GM23338 (cell line): ENCODE results near the gene ACD. TPM values are rescaled to one million over a fixed set of nuclear protein-coding genes. Genes with fewer than 3 reads are reported as not detected.

Experiments used
- ATAC-seq: fragments of 200-7000 bp; cut with Tn5 transposase; 3 replicates; pipeline ENCODE4 v1.9.1; 2020
- DNase-seq: peaks from one replicate; pipeline ENCODE4 v3.0.0-alpha.2; 2015; ENCODE audit warnings: low spot score
- H2AFZ ChIP-seq: fragments of 200-600 bp; sonication (generic); 2 replicates; pipeline ENCODE4 v1.8.0; 2016; ENCODE audit warnings: antibody characterized with exemption, mild to moderate bottlenecking, moderate library complexity
- H3F3A ChIP-seq: fragments of 200-600 bp; sonication (generic); replicated peaks from 2 replicates; pipeline ENCODE4 v1.8.0; 2017; ENCODE audit warnings: antibody characterized with exemption, mixed run types, low read depth
- H3K27ac ChIP-seq: fragments of 200-600 bp; sonication (generic); 2 replicates; pipeline ENCODE4 v1.6.1; 2016; ENCODE audit warnings: low read depth
- H3K27me3 ChIP-seq: fragments of 200-600 bp; sonication (generic); 2 replicates; pipeline ENCODE4 v1.8.0; 2016; ENCODE audit warnings: mild to moderate bottlenecking, mixed run types, moderate library complexity; ENCODE audit not compliant: insufficient read depth
- H3K36me3 ChIP-seq: fragments of 200-600 bp; sonication (generic); 2 replicates; pipeline ENCODE4 v1.8.0; 2016; ENCODE audit warnings: mild to moderate bottlenecking; ENCODE audit not compliant: insufficient read depth
- H3K4me1 ChIP-seq: fragments of 200-600 bp; sonication (generic); 2 replicates; pipeline ENCODE4 v1.8.0; 2016; ENCODE audit warnings: mild to moderate bottlenecking, moderate library complexity; ENCODE audit not compliant: insufficient read depth
- H3K4me2 ChIP-seq: fragments of 200-600 bp; sonication (generic); 2 replicates; pipeline ENCODE4 v1.7.1; 2017; ENCODE audit warnings: mixed run types
- H3K4me3 ChIP-seq: fragments of 200-600 bp; sonication (generic); 2 replicates; pipeline ENCODE4 v1.6.1; 2016; ENCODE audit warnings: mixed run types
- H3K79me2 ChIP-seq: fragments of 200-600 bp; sonication (generic); replicated peaks from 2 replicates; pipeline ENCODE4 v1.8.0; 2017; ENCODE audit warnings: mild to moderate bottlenecking; ENCODE audit not compliant: insufficient read depth
- H3K9me2 ChIP-seq: fragments of 200-600 bp; sonication (generic); 2 replicates; pipeline ENCODE4 v1.8.0; 2017; ENCODE audit not compliant: insufficient read depth
- H4K20me1 ChIP-seq: fragments of 200-600 bp; sonication (generic); replicated peaks from 2 replicates; pipeline ENCODE4 v1.8.0; 2017; ENCODE audit warnings: mild to moderate bottlenecking; ENCODE audit not compliant: insufficient read depth
- H3K27ac Mint-ChIP-seq: 2 replicates; pipeline ENCODE4 v1.8.0; 2020; ENCODE audit warnings: inconsistent platforms, mild to moderate bottlenecking, moderate library complexity, mixed read lengths
- H3K27me3 Mint-ChIP-seq: 3 replicates; pipeline ENCODE4 v1.8.0; 2022; ENCODE audit warnings: low read depth, mild to moderate bottlenecking, moderate library complexity, mixed read lengths, inconsistent platforms; ENCODE audit not compliant: insufficient read depth, poor library complexity
- H3K36me3 Mint-ChIP-seq: 3 replicates; pipeline ENCODE4 v1.8.0; 2021; ENCODE audit warnings: low read depth, mild to moderate bottlenecking, inconsistent platforms, moderate library complexity, mixed read lengths
- H3K4me1 Mint-ChIP-seq: 3 replicates; pipeline ENCODE4 v1.8.0; 2020; ENCODE audit warnings: mild to moderate bottlenecking, inconsistent platforms, mixed read lengths
- H3K4me3 Mint-ChIP-seq: 3 replicates; pipeline ENCODE4 v1.8.0; 2021; ENCODE audit warnings: moderate library complexity, mild to moderate bottlenecking, inconsistent platforms, mixed read lengths
- H3K9me3 Mint-ChIP-seq: 3 replicates; pipeline ENCODE4 v1.8.0; 2020; ENCODE audit warnings: moderate library complexity, mild to moderate bottlenecking, inconsistent platforms, mixed read lengths
- CTCF ChIP-seq, 2 experiments: fragments of 200-600 bp in 1 of 2; sonication (generic) in 1 of 2; conservative IDR thresholded peaks; 2 replicates each; pipeline versions ENCODE4 v1.5.1 to v1.6.1; 2016 to 2017; ENCODE audit warnings: antibody characterized with exemption in 2 of 2, low read depth in 2 of 2, mild to moderate bottlenecking in 2 of 2, moderate library complexity in 1 of 2
- EZH2 ChIP-seq: fragments of 200-600 bp; sonication (generic); IDR thresholded peaks from one replicate; pipeline ENCODE4 v1.8.0; 2017; ENCODE audit warnings: antibody characterized with exemption, mild to moderate bottlenecking, low read depth; ENCODE audit not compliant: unreplicated experiment
- EZH2phosphoT487 ChIP-seq: fragments of 200-600 bp; sonication (generic); IDR thresholded peaks from one replicate; pipeline ENCODE4 v1.8.1; 2018; ENCODE audit warnings: antibody characterized with exemption; ENCODE audit not compliant: unreplicated experiment
- JUNB ChIP-seq: IDR thresholded peaks from one replicate; pipeline ENCODE4 v1.6.1; 2016; ENCODE audit warnings: antibody characterized with exemption; ENCODE audit not compliant: unreplicated experiment
- NANOG ChIP-seq: IDR thresholded peaks from 2 replicates; pipeline ENCODE4 v1.6.1; 2016; ENCODE audit warnings: antibody characterized with exemption, borderline replicate concordance
- POLR2AphosphoS5 ChIP-seq: IDR thresholded peaks from 2 replicates; pipeline ENCODE4 v1.6.1; 2016; ENCODE audit warnings: antibody characterized with exemption, low read depth
- STAT1 ChIP-seq: IDR thresholded peaks from one replicate; pipeline ENCODE4 v1.6.1; 2016; ENCODE audit warnings: antibody characterized with exemption; ENCODE audit not compliant: unreplicated experiment
- polyA plus RNA-seq: library from polyadenylated mRNA; unstranded; fragments of >200 nt; fragmentation: Nextera tagmentation; extraction: Ambion mirVana; gene quantifications from 2 replicates; pipeline ENCODE4 v1.2.1, GENCODE V29; 2016
- total RNA-seq: library from RNA; depleted of rRNA; stranded (reverse); fragments of >200 nt; shearing (Covaris generic); gene quantifications from 2 replicates; pipeline ENCODE4 v1.2.3, GENCODE V29; 2014
- TF ChIP-seq, protein P1 (sequence below): fragments of 250-450 bp; sonication (Bioruptor Pico); IDR thresholded peaks from 2 replicates; pipeline ENCODE4 v1.5.0; 2020; ENCODE audit warnings: mild to moderate bottlenecking, moderate library complexity
- TF ChIP-seq, protein P2 (sequence below): IDR thresholded peaks from 2 replicates; pipeline ENCODE4 v1.6.1; 2016; ENCODE audit warnings: antibody characterized with exemption

The ACD gene
- total and polyA plus RNA-seq, 2 experiments from 2014 or later: 38.7 to 51.7 TPM

DNA sequence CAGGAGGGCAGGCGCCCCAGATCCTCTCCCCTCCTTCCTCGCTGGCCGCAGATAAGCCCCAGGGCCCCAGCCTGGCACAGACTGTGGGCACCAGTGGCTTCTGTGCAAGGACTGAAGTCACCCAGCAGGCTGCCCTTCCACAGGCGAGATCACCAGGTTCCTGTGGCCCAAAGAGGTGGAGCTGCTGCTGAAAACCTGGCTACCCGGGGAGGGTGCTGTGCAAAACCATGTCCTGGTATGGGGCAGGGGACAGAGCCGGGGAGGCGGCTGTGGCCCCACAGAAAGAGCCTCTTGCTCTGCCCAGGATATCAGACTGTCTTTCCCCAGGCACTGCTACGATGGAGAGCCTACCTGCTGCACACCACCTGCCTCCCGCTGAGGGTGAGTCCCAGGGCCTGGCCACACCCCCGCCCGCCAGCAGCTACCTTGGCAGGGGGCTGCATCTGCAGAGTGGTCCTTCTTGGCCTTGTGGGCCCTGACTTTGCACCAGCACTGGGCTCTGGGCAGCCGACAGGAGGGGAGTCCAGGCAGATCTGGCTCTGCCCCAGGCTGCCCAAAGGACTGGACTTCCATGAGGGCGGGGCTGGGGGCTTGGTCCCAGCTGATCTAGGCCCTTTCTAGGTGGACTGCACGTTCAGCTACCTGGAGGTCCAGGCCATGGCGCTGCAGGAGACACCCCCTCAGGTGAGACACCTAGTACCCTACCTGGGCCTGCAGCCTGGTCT lies 14.5 kb downstream of the ACD start (continued):
- TF ChIP-seq, protein P1, sequence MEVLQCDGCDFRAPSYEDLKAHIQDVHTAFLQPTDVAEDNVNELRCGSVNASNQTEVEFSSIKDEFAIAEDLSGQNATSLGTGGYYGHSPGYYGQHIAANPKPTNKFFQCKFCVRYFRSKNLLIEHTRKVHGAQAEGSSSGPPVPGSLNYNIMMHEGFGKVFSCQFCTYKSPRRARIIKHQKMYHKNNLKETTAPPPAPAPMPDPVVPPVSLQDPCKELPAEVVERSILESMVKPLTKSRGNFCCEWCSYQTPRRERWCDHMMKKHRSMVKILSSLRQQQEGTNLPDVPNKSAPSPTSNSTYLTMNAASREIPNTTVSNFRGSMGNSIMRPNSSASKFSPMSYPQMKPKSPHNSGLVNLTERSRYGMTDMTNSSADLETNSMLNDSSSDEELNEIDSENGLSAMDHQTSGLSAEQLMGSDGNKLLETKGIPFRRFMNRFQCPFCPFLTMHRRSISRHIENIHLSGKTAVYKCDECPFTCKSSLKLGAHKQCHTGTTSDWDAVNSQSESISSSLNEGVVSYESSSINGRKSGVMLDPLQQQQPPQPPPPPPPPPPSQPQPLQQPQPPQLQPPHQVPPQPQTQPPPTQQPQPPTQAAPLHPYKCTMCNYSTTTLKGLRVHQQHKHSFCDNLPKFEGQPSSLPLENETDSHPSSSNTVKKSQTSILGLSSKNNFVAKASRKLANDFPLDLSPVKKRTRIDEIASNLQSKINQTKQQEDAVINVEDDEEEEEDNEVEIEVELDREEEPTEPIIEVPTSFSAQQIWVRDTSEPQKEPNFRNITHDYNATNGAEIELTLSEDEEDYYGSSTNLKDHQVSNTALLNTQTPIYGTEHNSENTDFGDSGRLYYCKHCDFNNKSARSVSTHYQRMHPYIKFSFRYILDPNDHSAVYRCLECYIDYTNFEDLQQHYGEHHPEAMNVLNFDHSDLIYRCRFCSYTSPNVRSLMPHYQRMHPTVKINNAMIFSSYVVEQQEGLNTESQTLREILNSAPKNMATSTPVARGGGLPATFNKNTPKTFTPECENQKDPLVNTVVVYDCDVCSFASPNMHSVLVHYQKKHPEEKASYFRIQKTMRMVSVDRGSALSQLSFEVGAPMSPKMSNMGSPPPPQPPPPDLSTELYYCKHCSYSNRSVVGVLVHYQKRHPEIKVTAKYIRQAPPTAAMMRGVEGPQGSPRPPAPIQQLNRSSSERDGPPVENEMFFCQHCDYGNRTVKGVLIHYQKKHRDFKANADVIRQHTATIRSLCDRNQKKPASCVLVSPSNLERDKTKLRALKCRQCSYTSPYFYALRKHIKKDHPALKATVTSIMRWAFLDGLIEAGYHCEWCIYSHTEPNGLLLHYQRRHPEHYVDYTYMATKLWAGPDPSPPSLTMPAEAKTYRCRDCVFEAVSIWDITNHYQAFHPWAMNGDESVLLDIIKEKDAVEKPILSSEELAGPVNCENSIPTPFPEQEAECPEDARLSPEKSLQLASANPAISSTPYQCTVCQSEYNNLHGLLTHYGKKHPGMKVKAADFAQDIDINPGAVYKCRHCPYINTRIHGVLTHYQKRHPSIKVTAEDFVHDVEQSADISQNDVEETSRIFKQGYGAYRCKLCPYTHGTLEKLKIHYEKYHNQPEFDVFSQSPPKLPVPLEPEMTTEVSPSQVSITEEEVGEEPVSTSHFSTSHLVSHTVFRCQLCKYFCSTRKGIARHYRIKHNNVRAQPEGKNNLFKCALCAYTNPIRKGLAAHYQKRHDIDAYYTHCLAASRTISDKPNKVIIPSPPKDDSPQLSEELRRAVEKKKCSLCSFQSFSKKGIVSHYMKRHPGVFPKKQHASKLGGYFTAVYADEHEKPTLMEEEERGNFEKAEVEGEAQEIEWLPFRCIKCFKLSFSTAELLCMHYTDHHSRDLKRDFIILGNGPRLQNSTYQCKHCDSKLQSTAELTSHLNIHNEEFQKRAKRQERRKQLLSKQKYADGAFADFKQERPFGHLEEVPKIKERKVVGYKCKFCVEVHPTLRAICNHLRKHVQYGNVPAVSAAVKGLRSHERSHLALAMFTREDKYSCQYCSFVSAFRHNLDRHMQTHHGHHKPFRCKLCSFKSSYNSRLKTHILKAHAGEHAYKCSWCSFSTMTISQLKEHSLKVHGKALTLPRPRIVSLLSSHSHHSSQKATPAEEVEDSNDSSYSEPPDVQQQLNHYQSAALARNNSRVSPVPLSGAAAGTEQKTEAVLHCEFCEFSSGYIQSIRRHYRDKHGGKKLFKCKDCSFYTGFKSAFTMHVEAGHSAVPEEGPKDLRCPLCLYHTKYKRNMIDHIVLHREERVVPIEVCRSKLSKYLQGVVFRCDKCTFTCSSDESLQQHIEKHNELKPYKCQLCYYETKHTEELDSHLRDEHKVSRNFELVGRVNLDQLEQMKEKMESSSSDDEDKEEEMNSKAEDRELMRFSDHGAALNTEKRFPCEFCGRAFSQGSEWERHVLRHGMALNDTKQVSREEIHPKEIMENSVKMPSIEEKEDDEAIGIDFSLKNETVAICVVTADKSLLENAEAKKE: no peak
- TF ChIP-seq STAT1 (no peak), CTCF (conservative IDR thresholded peaks at IDR 0.05; ENCODE audit: low read depth in 2 of 2) (no peak), NANOG (no peak), EZH2 (no peak)

DNA sequence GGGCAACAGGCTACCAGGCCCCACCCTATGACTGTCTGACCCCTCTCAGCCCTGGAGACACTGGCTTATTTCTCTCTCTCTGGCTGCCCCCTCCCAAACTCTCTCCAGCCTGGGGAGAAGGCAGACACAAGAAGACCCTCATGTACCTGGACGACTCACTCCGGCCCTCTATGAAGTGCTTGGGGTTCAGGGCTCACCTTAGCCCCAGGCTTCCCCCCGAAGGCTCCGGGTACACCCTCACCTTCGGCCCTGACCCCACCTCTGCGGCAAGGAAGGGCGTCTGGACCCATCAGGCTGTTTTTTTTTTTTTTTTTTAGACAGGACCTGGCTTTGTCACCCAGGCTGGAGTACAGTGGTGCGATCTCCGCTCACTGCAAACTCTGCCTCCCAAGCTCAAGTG lies 16.0 kb downstream of the ACD start:
- no peak for ATAC-seq
- H3K27ac Mint-ChIP-seq: no peak overlapping the region
- TF ChIP-seq POLR2AphosphoS5: no peak
- TF ChIP-seq EZH2phosphoT487: no peak
- no peak for TF ChIP-seq EZH2
- TF ChIP-seq STAT1: no peak
- no peak for TF ChIP-seq NANOG
- TF ChIP-seq, protein P2, sequence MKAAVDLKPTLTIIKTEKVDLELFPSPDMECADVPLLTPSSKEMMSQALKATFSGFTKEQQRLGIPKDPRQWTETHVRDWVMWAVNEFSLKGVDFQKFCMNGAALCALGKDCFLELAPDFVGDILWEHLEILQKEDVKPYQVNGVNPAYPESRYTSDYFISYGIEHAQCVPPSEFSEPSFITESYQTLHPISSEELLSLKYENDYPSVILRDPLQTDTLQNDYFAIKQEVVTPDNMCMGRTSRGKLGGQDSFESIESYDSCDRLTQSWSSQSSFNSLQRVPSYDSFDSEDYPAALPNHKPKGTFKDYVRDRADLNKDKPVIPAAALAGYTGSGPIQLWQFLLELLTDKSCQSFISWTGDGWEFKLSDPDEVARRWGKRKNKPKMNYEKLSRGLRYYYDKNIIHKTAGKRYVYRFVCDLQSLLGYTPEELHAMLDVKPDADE: no peak
- TF ChIP-seq JUNB: no peak

More for the DNA sequence above, 16.0 kb downstream of the ACD start:
- H3K27ac ChIP-seq: no peak overlapping the region
- Mint-ChIP-seq H3K4me1 (peaks cover 2% of the 10 kb centered on the region; the same call in 2 of the 3 replicates), H3K36me3 (peaks cover 9% of the 10 kb centered on the region), H3K4me3 (peak overlapping the region; percentile 55; the same call in 2 of the 3 replicates), H3K9me3 (no peaks in the 10 kb centered on the region), H3K27me3 (peaks cover 47% of the 10 kb centered on the region)
- peaks cover 44% of the 10 kb centered on the region for H3K27me3 ChIP-seq
- no peak overlapping the region for H3K4me2 ChIP-seq
- no peaks in the 10 kb centered on the region for H3K9me2 ChIP-seq
- H4K20me1 ChIP-seq: no peaks in the 10 kb centered on the region
- H3K79me2 ChIP-seq: no peaks in the 10 kb centered on the region
- H3K4me1 ChIP-seq: no peaks in the 10 kb centered on the region; the same call in 1 of the 2 replicates
- no peak overlapping the region; the same call in 1 of the 2 replicates for H3K4me3 ChIP-seq
- DNase-seq: no peak
- peaks cover 3% of the 10 kb centered on the region; the same call in 1 of the 2 replicates for H3F3A ChIP-seq
- H3K36me3 ChIP-seq: no peaks in the 10 kb centered on the region
- H2AFZ ChIP-seq: no peak overlapping the region
